Esophagus squamous epithelium (tissue), 5 donors: ENCODE data around the gene S100A1. TPM values are rescaled to one million over a fixed set of nuclear protein-coding genes. Genes with fewer than 3 reads are reported as not detected.

Source experiments
- DNase-seq: peaks from one replicate; lab custom pipeline; 2025; lab: John Stamatoyannopoulos, UW
- H3K27ac ChIP-seq, 4 donors: fragments of 200-600 bp; sonication (generic); one replicate each; pipeline ENCODE4 v1.5.1; 2016 to 2019; ENCODE audit warnings: mild to moderate bottlenecking in 1 of 4
- H3K27me3 ChIP-seq, 4 donors: fragments of 200-600 bp; sonication (generic); 1 replicate in 3 of 4; 2 replicates in 1 of 4; pipeline versions ENCODE4 v1.5.1 to v1.6.0; 2017 to 2021; ENCODE audit warnings: antibody characterized with exemption in 1 of 4
- H3K36me3 ChIP-seq, 3 donors: fragments of 200-600 bp; sonication (generic); one replicate each; pipeline ENCODE4 v1.5.1; 2016 to 2019
- H3K4me1 ChIP-seq, 3 donors: fragments of 200-600 bp; sonication (generic); one replicate each; pipeline ENCODE4 v1.5.1; 2017 to 2019
- H3K4me3 ChIP-seq, 4 donors: fragments of 200-600 bp; sonication (generic); 1 replicate in 3 of 4; 2 replicates in 1 of 4; pipeline ENCODE4 v1.5.1; 2016 to 2019; ENCODE audit warnings: mild to moderate bottlenecking in 2 of 4, moderate library complexity in 1 of 4
- H3K9me3 ChIP-seq, 3 donors: fragments of 200-600 bp; sonication (generic); one replicate each; pipeline ENCODE4 v1.5.1; 2016 to 2019
- CTCF ChIP-seq, 6 experiments: fragments of 450-650 bp in 4 of 6; fragments of 200-600 bp in 2 of 6; sonication (generic) in 2 of 6; IDR thresholded peaks; one replicate each; pipeline ENCODE4 v1.5.1; 2016 to 2019; ENCODE audit warnings: antibody characterized with exemption in 6 of 6, mild to moderate bottlenecking in 4 of 6, moderate library complexity in 4 of 6
- POLR2A ChIP-seq, 4 donors: fragments of 450-650 bp; IDR thresholded peaks; one replicate each; pipeline ENCODE4 v1.6.1; 2017; ENCODE audit warnings: antibody characterized with exemption in 4 of 4, mild to moderate bottlenecking in 4 of 4, moderate library complexity in 3 of 4
- WGBS, 2 donors: methylation state at CpG; one replicate each; pipeline ENCODE4 v1.1.5; 2018; 5-methylcytosine and 5-hydroxymethylcytosine counted together
- intact Hi-C: fragments of 100-400 bp; cut with DNase I; formaldehyde crosslinking; loops from one replicate; pipeline ENCODE4 v1.15.0; 2022
- total RNA-seq, 4 donors: library from RNA; depleted of rRNA; stranded (reverse); fragments of >200 nt; gene quantifications; one replicate each; pipeline ENCODE4 v1.1.0, GENCODE V29; 2016
- donor health status: DM: yes; HTN: yes; CAD: no.

The S100A1 gene
- total RNA-seq, 4 donors from 2014 or later, result 1.8 TPM; not detected in 3

GRCh38 chr1:153652805-153653500 is 24.7 kb downstream of the S100A1 start:
- Histone ChIP-seq H3K27me3 (no peaks in the 10 kb centered on the region), H3K27ac (peak overlapping the region; percentile 26 to 67 (median 60)), H3K9me3 (no peaks in the 10 kb centered on the region), H3K4me3 (no peak overlapping the region), H3K36me3 (no peaks in the 10 kb centered on the region), H3K4me1 (peaks cover 6 to 30% (median 6%) of the 10 kb centered on the region in 3 donors)
- intact Hi-C loops, result no loop called here
- no peak for TF ChIP-seq POLR2A (IDR thresholded peaks at IDR 0.05)
- TF ChIP-seq CTCF (IDR thresholded peaks at IDR 0.05), result no peak
- 26 to 65% methylated on average over 3 of the region's 3 CpGs for WGBS, 2 donors
- DNase-seq, result no peak

- Histone ChIP-seq H3K27me3 (no peaks in the 10 kb centered on the region), H3K4me1 (peaks cover 11 to 34% (median 17%) of the 10 kb centered on the region in 3 donors), H3K36me3 (peaks cover 0 to 5% (median 0%) of the 10 kb centered on the region in 3 donors), H3K9me3 (no peaks in the 10 kb centered on the region), H3K4me3 (no peak overlapping the region), H3K27ac (no peak overlapping the region)
- TF ChIP-seq POLR2A (IDR thresholded peaks at IDR 0.05) (no peak), CTCF (IDR thresholded peaks at IDR 0.05) (no peak)
- intact Hi-C loops, result no loop called here
- WGBS, 2 donors, result 92 to 93% methylated on average over 2 to 3 of the region's 3 CpGs
- no peak for DNase-seq
Measured at GRCh38 chr1:153655333-153655732, 27.1 kb downstream of the S100A1 start.

GRCh38 chr1:153658400-153659174 is 30.4 kb downstream of the S100A1 start, which contains the start of gene SNAPIN:
TSS of gene SNAPIN (plus strand) at chr1:153658703. CDS start at chr1:153658744, 41 bp downstream.
- Histone ChIP-seq H3K36me3 (peaks cover 10 to 38% (median 28%) of the 10 kb centered on the region in 3 donors), H3K4me3 (peak within 1 kb of the TSS; percentile 61 to 88 (median 80)), H3K27me3 (no peaks in the 10 kb centered on the region), H3K4me1 (peaks cover 11 to 22% (median 11%) of the 10 kb centered on the region in 3 donors), H3K27ac (peak within 1 kb of the TSS; percentile 91 to 99 (median 98)), H3K9me3 (no peaks in the 10 kb centered on the region)
- WGBS, 2 donors, result 4 to 5% methylated on average over 17 of the region's 53 CpGs
- TF ChIP-seq POLR2A (IDR thresholded peaks at IDR 0.05), result peak in 2 of 4 donors; percentile 41 to 63
- TF ChIP-seq CTCF (IDR thresholded peaks at IDR 0.05), result peak in 4 of 6 experiments; percentile 13 to 26 (median 16)
- DNase-seq, result peak; percentile 59
- intact Hi-C loops, result no loop called here

- peaks cover 12 to 44% (median 34%) of the 10 kb centered on the region in 3 donors for H3K36me3 ChIP-seq
- H3K4me1 ChIP-seq, result peaks cover 11 to 22% (median 11%) of the 10 kb centered on the region in 3 donors
- no peaks in the 10 kb centered on the region for H3K27me3 ChIP-seq
- WGBS, 2 donors, result 29 to 30% methylated on average over 7 of the region's 8 CpGs
- intact Hi-C loops, result no loop called here
- peak overlapping the region; percentile 61 to 88 (median 80) for H3K4me3 ChIP-seq
- no peak for DNase-seq
- H3K27ac ChIP-seq, result peak overlapping the region; percentile 91 to 99 (median 98)
- TF ChIP-seq POLR2A (IDR thresholded peaks at IDR 0.05) (no peak), CTCF (IDR thresholded peaks at IDR 0.05) (no peak)
- H3K9me3 ChIP-seq, result no peaks in the 10 kb centered on the region
Measured at GRCh38 chr1:153659175-153659534, 30.9 kb downstream of the S100A1 start.
